Calu3 (cell line): ENCODE results near the gene TNS1. TPM values are rescaled to one million over a fixed set of nuclear protein-coding genes. Genes with fewer than 3 reads are reported as not detected.
A peak's percentile ranks its signal among the peaks of the same experiment; 100 is the strongest.

Experiments used
- BruUV-seq: library from RNA; stranded (reverse); fragments of 400-500 nt; replicated peaks from 2 replicates; lab custom pipeline; 2021; lab: Mats Ljungman, UMichigan
- CTCF ChIA-PET: fragments of 300-600 bp; sonication (Branson Sonifier 250); formaldehyde crosslinking; loops from one replicate; lab custom pipeline; 2022; ENCODE audit warnings: antibody characterized with exemption; lab: Charles Lee
- DNase-seq: peaks from one replicate; pipeline ENCODE4 v3.0.0; 2022
- H3K27ac Mint-ChIP-seq: one replicate; pipeline ENCODE4 v1.8.0; 2022; ENCODE audit warnings: mixed read lengths; ENCODE audit not compliant: unreplicated experiment
- H3K27me3 Mint-ChIP-seq: one replicate; pipeline ENCODE4 v1.8.0; 2022; ENCODE audit warnings: mixed read lengths; ENCODE audit not compliant: unreplicated experiment
- H3K36me3 Mint-ChIP-seq: one replicate; pipeline ENCODE4 v1.8.0; 2022; ENCODE audit warnings: mild to moderate bottlenecking, moderate library complexity, mixed read lengths; ENCODE audit not compliant: insufficient read depth, unreplicated experiment
- H3K4me1 Mint-ChIP-seq: one replicate; pipeline ENCODE4 v1.8.0; 2022; ENCODE audit warnings: mild to moderate bottlenecking, low read depth, mixed read lengths; ENCODE audit not compliant: unreplicated experiment
- H3K4me3 Mint-ChIP-seq: one replicate; pipeline ENCODE4 v1.8.0; 2022; ENCODE audit warnings: mild to moderate bottlenecking, low read depth, moderate library complexity, mixed read lengths; ENCODE audit not compliant: unreplicated experiment
- H3K9me3 Mint-ChIP-seq: one replicate; pipeline ENCODE4 v1.8.0; 2022; ENCODE audit warnings: low read depth, mixed read lengths; ENCODE audit not compliant: unreplicated experiment
- CTCF ChIP-seq: fragments of 200-600 bp; IDR thresholded peaks from one replicate; pipeline ENCODE4 v1.8.0; 2022; ENCODE audit warnings: antibody characterized with exemption; ENCODE audit not compliant: unreplicated experiment
- intact Hi-C: fragments of 100-400 bp; cut with micrococcal nuclease; formaldehyde crosslinking; loops from one replicate; pipeline ENCODE4 v1.10.0; 2022; ENCODE audit not compliant: unreplicated experiment
- total RNA-seq: library from RNA; stranded (reverse); gene quantifications from 2 replicates; pipeline ENCODE4 v1.2.3, GENCODE V29; 2022

The TNS1 gene
- total RNA-seq, 1 experiment from 2014 or later, result 2.2 TPM

GRCh38 chr2:217804791-217805667 is 197.8 kb downstream of the TNS1 start:
- no peak for DNase-seq
- H3K9me3 Mint-ChIP-seq, result peaks cover 2% of the 10 kb centered on the region
- no TSS peak for BruUV-seq
- H3K27ac Mint-ChIP-seq, result peak overlapping the region; percentile 4
- CTCF ChIA-PET, result interaction anchor here (0.6 to 0.8 kb wide), 3 partner anchors 63 to 217 kb away, joined by 4 to 9 read pairs (median 7); no protein-coding TSS in a partner anchor
- H3K36me3 Mint-ChIP-seq, result no peaks in the 10 kb centered on the region
- no peaks in the 10 kb centered on the region for H3K4me1 Mint-ChIP-seq
- intact Hi-C loops, result no loop called here
- TF ChIP-seq CTCF, result no peak
- H3K4me3 Mint-ChIP-seq, result no peak overlapping the region
- peaks cover 50% of the 10 kb centered on the region for H3K27me3 Mint-ChIP-seq

GRCh38 chr2:217804338-217804737 is 198.5 kb downstream of the TNS1 start:
- BruUV-seq, result no TSS peak
- intact Hi-C loops, result no loop called here
- peaks cover 2% of the 10 kb centered on the region for H3K9me3 Mint-ChIP-seq
- CTCF ChIA-PET, result interaction anchor here (0.8 kb wide), 1 partner anchor 64 kb away, joined by 4 read pairs; no protein-coding TSS in a partner anchor
- DNase-seq, result no peak
- H3K4me1 Mint-ChIP-seq, result no peaks in the 10 kb centered on the region
- H3K27me3 Mint-ChIP-seq, result peaks cover 43% of the 10 kb centered on the region
- no peak overlapping the region for H3K27ac Mint-ChIP-seq
- no peak overlapping the region for H3K4me3 Mint-ChIP-seq
- TF ChIP-seq CTCF, result no peak
- no peaks in the 10 kb centered on the region for H3K36me3 Mint-ChIP-seq

GRCh38 chr2:217803653-217803960 is 199.2 kb downstream of the TNS1 start:
- no peaks in the 10 kb centered on the region for H3K36me3 Mint-ChIP-seq
- peaks cover 2% of the 10 kb centered on the region for H3K9me3 Mint-ChIP-seq
- no TSS peak for BruUV-seq
- intact Hi-C loops, result no loop called here
- H3K27me3 Mint-ChIP-seq, result peaks cover 36% of the 10 kb centered on the region
- no peak for DNase-seq
- TF ChIP-seq CTCF, result no peak
- H3K4me3 Mint-ChIP-seq, result no peak overlapping the region
- no peak overlapping the region for H3K27ac Mint-ChIP-seq
- no peaks in the 10 kb centered on the region for H3K4me1 Mint-ChIP-seq
- CTCF ChIA-PET, result no interaction called here

GRCh38 chr2:217802876-217803652 is 199.7 kb downstream of the TNS1 start:
- intact Hi-C loops, result no loop called here
- DNase-seq, result no peak
- peaks cover 31% of the 10 kb centered on the region for H3K27me3 Mint-ChIP-seq
- peaks cover 2% of the 10 kb centered on the region for H3K9me3 Mint-ChIP-seq
- TF ChIP-seq CTCF, result no peak
- no peak overlapping the region for H3K4me3 Mint-ChIP-seq
- no peaks in the 10 kb centered on the region for H3K36me3 Mint-ChIP-seq
- no peak overlapping the region for H3K27ac Mint-ChIP-seq
- H3K4me1 Mint-ChIP-seq, result no peaks in the 10 kb centered on the region
- CTCF ChIA-PET, result no interaction called here
- BruUV-seq, result no TSS peak
